Loucy (cell line): ENCODE data around the gene GAK.

Experiments used
- H2AFZ ChIP-seq: fragments of 200-600 bp; sonication (generic); 2 replicates; pipeline ENCODE4 v1.6.0; 2016; ENCODE audit warnings: antibody characterized with exemption, mild to moderate bottlenecking, low read length, moderate library complexity
- H3F3A ChIP-seq: fragments of 200-600 bp; 2 replicates; pipeline ENCODE4 v1.6.0; 2016; ENCODE audit warnings: antibody characterized with exemption, low read depth, mild to moderate bottlenecking
- H3K27me3 ChIP-seq: fragments of 200-600 bp; sonication (generic); 2 replicates; pipeline ENCODE4 v1.6.1; 2014; ENCODE audit warnings: low read length, mild to moderate bottlenecking; ENCODE audit not compliant: insufficient read depth, poor library complexity, severe bottlenecking
- H3K36me3 ChIP-seq: fragments of 200-600 bp; sonication (generic); 2 replicates; pipeline ENCODE4 v1.6.1; 2016; ENCODE audit warnings: low read length; ENCODE audit not compliant: insufficient read depth
- H3K4me1 ChIP-seq: fragments of 200-600 bp; sonication (generic); 2 replicates; pipeline ENCODE4 v1.5.1; 2014; ENCODE audit warnings: low read length, mild to moderate bottlenecking; ENCODE audit not compliant: insufficient read depth, poor library complexity, severe bottlenecking
- H3K4me2 ChIP-seq: fragments of 200-600 bp; sonication (generic); 2 replicates; pipeline ENCODE4 v1.6.0; 2014; ENCODE audit warnings: antibody characterized with exemption, low read length, low read depth, mild to moderate bottlenecking; ENCODE audit not compliant: poor library complexity, severe bottlenecking
- H3K4me3 ChIP-seq: fragments of 200-600 bp; sonication (generic); 2 replicates; pipeline ENCODE4 v1.5.1; 2014; ENCODE audit warnings: low read length, mild to moderate bottlenecking, mixed read lengths; ENCODE audit not compliant: poor library complexity, severe bottlenecking
- H3K79me2 ChIP-seq: fragments of 200-600 bp; sonication (generic); 2 replicates; pipeline ENCODE4 v1.6.1; 2014; ENCODE audit warnings: low read length; ENCODE audit not compliant: insufficient read depth
- H3K9ac ChIP-seq: fragments of 200-600 bp; sonication (generic); 2 replicates; pipeline ENCODE4 v1.6.0; 2014; ENCODE audit warnings: mild to moderate bottlenecking, low read depth, low read length, moderate library complexity; ENCODE audit not compliant: poor library complexity, severe bottlenecking
- H3K9me2 ChIP-seq: fragments of 200-600 bp; sonication (generic); replicated peaks from 2 replicates; pipeline ENCODE4 v1.6.1; 2016; ENCODE audit warnings: low read depth, low read length, mixed read lengths
- H3K9me3 ChIP-seq: fragments of 200-600 bp; sonication (generic); 2 replicates; pipeline ENCODE4 v1.6.1; 2014; ENCODE audit warnings: mild to moderate bottlenecking, antibody characterized with exemption, low read length, low read depth; ENCODE audit not compliant: insufficient read depth
- H4K20me1 ChIP-seq: fragments of 200-600 bp; sonication (generic); 2 replicates; pipeline ENCODE4 v1.6.0; 2014; ENCODE audit warnings: antibody characterized with exemption, low read length, mild to moderate bottlenecking; ENCODE audit not compliant: insufficient read depth, poor library complexity, severe bottlenecking
- CTCF ChIP-seq: fragments of 200-600 bp; sonication (generic); conservative IDR thresholded peaks from 2 replicates; pipeline ENCODE4 v1.5.1; 2014; ENCODE audit warnings: mild to moderate bottlenecking, antibody characterized with exemption, low read length
- EZH2phosphoT487 ChIP-seq: fragments of 200-600 bp; IDR thresholded peaks from 2 replicates; pipeline ENCODE4 v1.6.1; 2018; ENCODE audit warnings: antibody characterized with exemption, mild to moderate bottlenecking, moderate library complexity, borderline replicate concordance

The GAK gene

GRCh38 chr4:865121-865465 lies 67.0 kb downstream of the GAK start:
- H3K79me2 ChIP-seq: no peaks in the 10 kb centered on the region
- H3K27me3 ChIP-seq: no peaks in the 10 kb centered on the region
- no peaks in the 10 kb centered on the region for H3F3A ChIP-seq
- no peak overlapping the region for H3K9ac ChIP-seq
- no peaks in the 10 kb centered on the region for H3K9me2 ChIP-seq
- TF ChIP-seq CTCF: no peak
- TF ChIP-seq EZH2phosphoT487: no peak
- no peak overlapping the region for H3K4me2 ChIP-seq
- no peak overlapping the region for H3K4me3 ChIP-seq
- H4K20me1 ChIP-seq: no peaks in the 10 kb centered on the region
- no peaks in the 10 kb centered on the region for H3K4me1 ChIP-seq
- no peak overlapping the region for H2AFZ ChIP-seq
- peaks cover 43% of the 10 kb centered on the region; the same call in 1 of the 2 replicates for H3K36me3 ChIP-seq
- no peaks in the 10 kb centered on the region for H3K9me3 ChIP-seq

- Histone ChIP-seq H3K9me3 (no peaks in the 10 kb centered on the region), H2AFZ (no peak overlapping the region), H3K4me1 (no peaks in the 10 kb centered on the region), H3K79me2 (no peaks in the 10 kb centered on the region), H3K9ac (no peak overlapping the region), H4K20me1 (no peaks in the 10 kb centered on the region), H3K36me3 (peaks cover 40% of the 10 kb centered on the region; the same call in 1 of the 2 replicates), H3K27me3 (no peaks in the 10 kb centered on the region), H3K4me2 (no peak overlapping the region), H3F3A (no peaks in the 10 kb centered on the region), H3K9me2 (no peaks in the 10 kb centered on the region), H3K4me3 (no peak overlapping the region)
- TF ChIP-seq EZH2phosphoT487 (no peak), CTCF (no peak)
Measured at GRCh38 chr4:864456-865120, 67.5 kb downstream of the GAK start.

- H3K36me3 ChIP-seq: peaks cover 44% of the 10 kb centered on the region; the same call in 1 of the 2 replicates
- no peak overlapping the region for H3K4me3 ChIP-seq
- no peaks in the 10 kb centered on the region for H3K4me1 ChIP-seq
- no peak overlapping the region for H3K9ac ChIP-seq
- H3K9me3 ChIP-seq: no peaks in the 10 kb centered on the region
- H3K27me3 ChIP-seq: no peaks in the 10 kb centered on the region
- H3K4me2 ChIP-seq: no peak overlapping the region
- no peaks in the 10 kb centered on the region for H3F3A ChIP-seq
- TF ChIP-seq CTCF (no peak), EZH2phosphoT487 (no peak)
- no peaks in the 10 kb centered on the region for H3K9me2 ChIP-seq
- no peaks in the 10 kb centered on the region for H3K79me2 ChIP-seq
- no peaks in the 10 kb centered on the region for H4K20me1 ChIP-seq
- H2AFZ ChIP-seq: no peak overlapping the region
Measured at GRCh38 chr4:860561-860960, 71.6 kb downstream of the GAK start.
